Endothelial cell (in vitro differentiated cells): ENCODE results near the gene TPPP2. TPM values are rescaled to one million over a fixed set of nuclear protein-coding genes. Genes with fewer than 3 reads are reported as not detected.
A peak's percentile ranks its signal among the peaks of the same experiment; 100 is the strongest.
"Not testable (repeated sequence)": the region's sequence is repeated elsewhere in the genome, so short reads cannot be mapped to it uniquely, and the experiment has no call there.

ENCODE experiments used
- DNase-seq: peaks from one replicate; pipeline ENCODE4 v3.0.0; 2021; ENCODE audit warnings: low spot score
- H3K27ac Mint-ChIP-seq: one replicate; pipeline ENCODE4 v1.8.0; 2021; ENCODE audit warnings: mixed read lengths, inconsistent platforms; ENCODE audit not compliant: unreplicated experiment
- H3K27me3 Mint-ChIP-seq: one replicate; pipeline ENCODE4 v1.8.0; 2021; ENCODE audit warnings: mild to moderate bottlenecking, moderate library complexity, mixed read lengths, inconsistent platforms; ENCODE audit not compliant: unreplicated experiment
- H3K36me3 Mint-ChIP-seq: one replicate; pipeline ENCODE4 v1.8.0; 2021; ENCODE audit warnings: mild to moderate bottlenecking, low read depth, mixed read lengths, inconsistent platforms; ENCODE audit not compliant: unreplicated experiment
- H3K4me1 Mint-ChIP-seq: one replicate; pipeline ENCODE4 v1.8.0; 2021; ENCODE audit warnings: mild to moderate bottlenecking, mixed read lengths, inconsistent platforms; ENCODE audit not compliant: unreplicated experiment
- H3K4me3 Mint-ChIP-seq: one replicate; pipeline ENCODE4 v1.8.0; 2021; ENCODE audit warnings: mild to moderate bottlenecking, mixed read lengths, inconsistent platforms; ENCODE audit not compliant: unreplicated experiment
- H3K9me3 Mint-ChIP-seq: one replicate; pipeline ENCODE4 v1.8.0; 2021; ENCODE audit warnings: mixed read lengths, inconsistent platforms; ENCODE audit not compliant: unreplicated experiment
- CTCF ChIP-seq: fragments of 200-600 bp; sonication (generic); IDR thresholded peaks from one replicate; pipeline ENCODE4 v1.5.0; 2021; ENCODE audit warnings: antibody characterized with exemption; ENCODE audit not compliant: unreplicated experiment
- total RNA-seq: library from RNA; stranded (reverse); fragmentation: NEBNext Ultra II Directional; extraction: Animal tissue kit (Norgen Biotek cat#: 25700); gene quantifications from one replicate; pipeline ENCODE4 v1.2.1, GENCODE V29; 2021; ENCODE audit not compliant: unreplicated experiment

TPPP2 gene
- total RNA-seq, 1 donor from 2014 or later, result 0.62 TPM

- H3K4me1 Mint-ChIP-seq, result peaks cover 22% of the 10 kb centered on the region
- TF ChIP-seq CTCF, result no peak
- no peak overlapping the region for H3K27ac Mint-ChIP-seq
- H3K4me3 Mint-ChIP-seq, result no peak overlapping the region
- no peaks in the 10 kb centered on the region for H3K9me3 Mint-ChIP-seq
- DNase-seq, result no peak
- H3K36me3 Mint-ChIP-seq, result no peaks in the 10 kb centered on the region
- H3K27me3 Mint-ChIP-seq, result peaks cover 17% of the 10 kb centered on the region
Observed at GRCh38 chr14:21037156-21037555, 7.1 kb downstream of the TPPP2 start.

GRCh38 chr14:21038441-21039422 is 8.7 kb downstream of the TPPP2 start:
- peak overlapping the region; percentile 68 for H3K27ac Mint-ChIP-seq
- DNase-seq, result peak; percentile 28
- H3K27me3 Mint-ChIP-seq, result peaks cover 17% of the 10 kb centered on the region
- no peak overlapping the region for H3K4me3 Mint-ChIP-seq
- TF ChIP-seq CTCF, result no peak
- H3K9me3 Mint-ChIP-seq, result no peaks in the 10 kb centered on the region
- H3K36me3 Mint-ChIP-seq, result no peaks in the 10 kb centered on the region
- H3K4me1 Mint-ChIP-seq, result peaks cover 32% of the 10 kb centered on the region

GRCh38 chr14:21039585-21040369 is 9.8 kb downstream of the TPPP2 start:
- DNase-seq, result peak; percentile 40
- Mint-ChIP-seq H3K27ac (peak overlapping the region; percentile 68), H3K4me1 (peaks cover 39% of the 10 kb centered on the region), H3K36me3 (no peaks in the 10 kb centered on the region), H3K27me3 (peaks cover 16% of the 10 kb centered on the region), H3K4me3 (no peak overlapping the region), H3K9me3 (no peaks in the 10 kb centered on the region)
- peak; percentile 17 for TF ChIP-seq CTCF

GRCh38 chr14:21040370-21040925 is 10.4 kb downstream of the TPPP2 start:
- peaks cover 16% of the 10 kb centered on the region for H3K27me3 Mint-ChIP-seq
- no peak overlapping the region for H3K27ac Mint-ChIP-seq
- no peak for DNase-seq
- no peak overlapping the region for H3K4me3 Mint-ChIP-seq
- no peak for TF ChIP-seq CTCF
- H3K9me3 Mint-ChIP-seq, result no peaks in the 10 kb centered on the region
- no peaks in the 10 kb centered on the region for H3K36me3 Mint-ChIP-seq
- peaks cover 42% of the 10 kb centered on the region for H3K4me1 Mint-ChIP-seq

GRCh38 chr14:21040941-21041340 is 10.9 kb downstream of the TPPP2 start:
- not testable (repeated sequence) for DNase-seq, H3K4me3 Mint-ChIP-seq, H3K27ac Mint-ChIP-seq, H3K36me3 Mint-ChIP-seq, H3K9me3 Mint-ChIP-seq
- Mint-ChIP-seq H3K4me1 (peaks cover 42% of the 10 kb centered on the region), H3K27me3 (peaks cover 15% of the 10 kb centered on the region)
